ENCODE data around the gene TAS2R41.

GRCh38 chr7:143455942-143456341, 21.7 kb upstream of the TAS2R41 start:
- no peak for TF ChIP-seq CTCF (IDR thresholded peaks at IDR 0.05; ENCODE audit: insufficient read depth, low read depth, low read length)
- TF ChIP-seq EZH2 (IDR thresholded peaks at IDR 0.05; ENCODE audit: insufficient read depth, low read length), result no peak
